ENCODE measurements around the gene C9orf152. TPM values are rescaled to one million over a fixed set of nuclear protein-coding genes. Genes with fewer than 3 reads are reported as not detected.

Gene C9orf152
- total and polyA plus RNA-seq, 2 of the 13 experiments (the other 11 are each of a cell fraction or from before 2014, with no cell fraction given): 0.24 to 0.48 TPM

DNA sequence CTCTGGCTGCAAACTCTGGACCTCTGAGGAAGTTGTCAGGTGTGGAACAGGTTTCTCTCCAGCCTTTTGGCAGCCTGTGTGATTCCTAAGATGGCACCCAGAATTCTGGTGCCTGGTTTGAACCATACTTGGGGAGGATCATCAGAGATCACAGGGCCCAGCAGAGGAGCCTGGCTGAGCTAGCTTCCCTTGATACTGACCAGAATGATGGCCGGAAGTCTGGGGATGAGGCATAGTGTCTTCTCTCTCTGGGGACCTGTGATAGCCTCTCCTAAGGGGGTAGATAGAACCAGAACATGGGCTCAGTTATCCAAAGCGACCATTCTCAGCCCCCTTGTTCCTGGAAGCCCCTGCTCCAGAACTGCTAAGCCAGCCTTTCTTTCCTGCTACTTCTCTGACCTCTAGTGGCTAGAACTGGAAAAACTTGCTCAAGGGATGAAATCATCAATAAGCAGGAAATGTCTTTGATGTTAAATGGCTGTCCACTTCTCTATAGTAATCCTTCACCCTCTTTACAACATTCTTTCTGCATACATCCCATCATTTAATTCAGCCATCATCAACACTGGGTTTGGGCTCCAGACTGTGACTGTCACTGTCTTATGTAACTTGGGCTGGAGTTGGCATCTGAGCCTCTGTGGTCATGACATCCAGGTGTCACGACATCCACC is 55.1 kb downstream of the C9orf152 start (continued):
- TF ChIP-seq ZNF101 (CRISPR knock-in tag; IDR thresholded peaks at IDR 0.05; ENCODE audit: borderline replicate concordance, low read depth): no peak
- TF ChIP-seq ZBTB1 (CRISPR knock-in tag; IDR thresholded peaks at IDR 0.05; ENCODE audit: borderline replicate concordance): no peak
- no peak for TF ChIP-seq PAX8 (CRISPR knock-in tag; IDR thresholded peaks at IDR 0.05; ENCODE audit: borderline replicate concordance)
- 0 out of 2 replicates have a peak, but pooled peaks have one; percentile 13 for TF ChIP-seq ARID5B (CRISPR knock-in tag; IDR thresholded peaks at IDR 0.05)
- no peak for TF ChIP-seq PREB (CRISPR knock-in tag; IDR thresholded peaks at IDR 0.05)
- no peak for TF ChIP-seq ZNF724P (CRISPR knock-in tag; IDR thresholded peaks at IDR 0.05; ENCODE audit: borderline replicate concordance)
- no peak for TF ChIP-seq GZF1 (CRISPR knock-in tag; IDR thresholded peaks at IDR 0.05)
- TF ChIP-seq, protein P1, sequence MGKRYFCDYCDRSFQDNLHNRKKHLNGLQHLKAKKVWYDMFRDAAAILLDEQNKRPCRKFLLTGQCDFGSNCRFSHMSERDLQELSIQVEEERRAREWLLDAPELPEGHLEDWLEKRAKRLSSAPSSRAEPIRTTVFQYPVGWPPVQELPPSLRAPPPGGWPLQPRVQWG (CRISPR knock-in tag; IDR thresholded peaks at IDR 0.05; ENCODE audit: borderline replicate concordance, low read depth): no peak
- TF ChIP-seq ZNF3 (CRISPR knock-in tag; IDR thresholded peaks at IDR 0.05): no peak
- TF ChIP-seq MIER2 (CRISPR knock-in tag; IDR thresholded peaks at IDR 0.05): no peak
- TF ChIP-seq SMC3 (IDR thresholded peaks at IDR 0.05; ENCODE audit: low read length): peak; percentile 89
- no peak for TF ChIP-seq KMT2B (CRISPR knock-in tag; IDR thresholded peaks at IDR 0.05)
- no peak for TF ChIP-seq ZNF275 (CRISPR knock-in tag; IDR thresholded peaks at IDR 0.05; ENCODE audit: borderline replicate concordance)
- no peak for TF ChIP-seq NFATC3 (CRISPR knock-in tag; IDR thresholded peaks at IDR 0.05)
- TF ChIP-seq PHF20 (CRISPR knock-in tag; IDR thresholded peaks at IDR 0.05): 0 out of 2 replicates have a peak, but pooled peaks have one; percentile 22
- 0 out of 2 replicates have a peak, but pooled peaks have one; percentile 25 for TF ChIP-seq SALL2 (CRISPR knock-in tag; IDR thresholded peaks at IDR 0.05)
- TF ChIP-seq SPEN (CRISPR knock-in tag; IDR thresholded peaks at IDR 0.05; ENCODE audit: low read depth): no peak
- 0 out of 2 replicates have a peak, but pooled peaks have one; percentile 26 for TF ChIP-seq GATAD2A (CRISPR knock-in tag; IDR thresholded peaks at IDR 0.05)

All from HepG2 (cell line).